Dedifferentiated amniotic fluid mesenchymal stem cell (primary cell): ENCODE measurements around the gene PIEZO2.
A peak's percentile ranks its signal among the peaks of the same experiment; 100 is the strongest.
"Not testable (repeated sequence)": the region's sequence is repeated elsewhere in the genome, so short reads cannot be mapped to it uniquely, and the experiment has no call there.

Experiments used
- DNase-seq: peaks from one replicate; pipeline ENCODE4 v3.0.0-alpha.2; 2016; ENCODE audit errors: extremely low spot score

The PIEZO2 gene

GRCh38 chr18:10928011-10928771 lies 221.2 kb downstream of the PIEZO2 start:
- DNase-seq, result no peak

- DNase-seq, result peak; percentile 74
These were observed 221.9 kb downstream of the PIEZO2 start for GRCh38 chr18:10927286-10927992.

- DNase-seq, result no peak
These were observed 222.7 kb downstream of the PIEZO2 start for GRCh38 chr18:10926621-10927161.

- DNase-seq, result no peak
These were observed 225.1 kb downstream of the PIEZO2 start for GRCh38 chr18:10924290-10924689.

- DNase-seq, result no peak
These were observed 225.8 kb downstream of the PIEZO2 start for GRCh38 chr18:10923551-10924070.

- DNase-seq, result peak; percentile 59
These were observed 226.2 kb downstream of the PIEZO2 start for GRCh38 chr18:10923141-10923540.

- not testable (repeated sequence) for DNase-seq
These were observed 226.7 kb downstream of the PIEZO2 start for GRCh38 chr18:10922712-10923111.

GRCh38 chr18:10920309-10920708 lies 229.1 kb downstream of the PIEZO2 start:
- not testable (repeated sequence) for DNase-seq

GRCh38 chr18:10919851-10920250 lies 229.5 kb downstream of the PIEZO2 start:
- no peak for DNase-seq

GRCh38 chr18:10916865-10917264 lies 232.5 kb downstream of the PIEZO2 start:
- no peak for DNase-seq

GRCh38 chr18:10916387-10916786 lies 233.0 kb downstream of the PIEZO2 start:
- no peak for DNase-seq

- DNase-seq, result not testable (repeated sequence)
These were observed 233.6 kb downstream of the PIEZO2 start for GRCh38 chr18:10915748-10916147.

GRCh38 chr18:10914610-10915009 lies 234.8 kb downstream of the PIEZO2 start:
- DNase-seq, result not testable (repeated sequence)

- no peak for DNase-seq
These were observed 235.4 kb downstream of the PIEZO2 start for GRCh38 chr18:10913919-10914318.

- DNase-seq, result peak; percentile 73
These were observed 236.4 kb downstream of the PIEZO2 start for GRCh38 chr18:10912790-10913545.

- no peak for DNase-seq
These were observed 239.6 kb downstream of the PIEZO2 start for GRCh38 chr18:10909724-10910123.

- no peak for DNase-seq
These were observed 240.6 kb downstream of the PIEZO2 start for GRCh38 chr18:10908760-10909159.

- no peak for DNase-seq
These were observed 241.6 kb downstream of the PIEZO2 start for GRCh38 chr18:10907749-10908148.

- no peak for DNase-seq
These were observed 248.0 kb downstream of the PIEZO2 start for GRCh38 chr18:10901329-10901728.

- DNase-seq, result no peak
These were observed 248.9 kb downstream of the PIEZO2 start for GRCh38 chr18:10900435-10900834.

- DNase-seq, result no peak
These were observed 249.9 kb downstream of the PIEZO2 start for GRCh38 chr18:10899481-10899880.

- DNase-seq, result no peak
These were observed 250.9 kb downstream of the PIEZO2 start for GRCh38 chr18:10898417-10898974.
